Keratinocyte (primary cell): Measurements from ENCODE around the gene LSP1.
"Not testable (repeated sequence)": the region's sequence is repeated elsewhere in the genome, so short reads cannot be mapped to it uniquely, and the experiment has no call there.

Experiments used
- EZH2 ChIP-seq: IDR thresholded peaks from one replicate; pipeline ENCODE4 v1.6.1; 2012; ENCODE audit warnings: inconsistent platforms, mild to moderate bottlenecking, low read length, moderate library complexity
- TF ChIP-seq, protein P1 (sequence below), 3 experiments: IDR thresholded peaks in 1 of 3; conservative IDR thresholded peaks in 1 of 3; optimal IDR thresholded peaks in 1 of 3; 2 replicates in 2 of 3; 3 replicates in 1 of 3; pipeline versions ENCODE3 to v1.5.1; 2011; ENCODE audit warnings: low read length in 3 of 3, mild to moderate bottlenecking in 3 of 3, moderate library complexity in 2 of 3, control low read depth in 1 of 3, inconsistent platforms in 1 of 3; ENCODE audit not compliant: insufficient read depth in 2 of 3; ENCODE audit errors: extremely low read depth in 1 of 3

DNA sequence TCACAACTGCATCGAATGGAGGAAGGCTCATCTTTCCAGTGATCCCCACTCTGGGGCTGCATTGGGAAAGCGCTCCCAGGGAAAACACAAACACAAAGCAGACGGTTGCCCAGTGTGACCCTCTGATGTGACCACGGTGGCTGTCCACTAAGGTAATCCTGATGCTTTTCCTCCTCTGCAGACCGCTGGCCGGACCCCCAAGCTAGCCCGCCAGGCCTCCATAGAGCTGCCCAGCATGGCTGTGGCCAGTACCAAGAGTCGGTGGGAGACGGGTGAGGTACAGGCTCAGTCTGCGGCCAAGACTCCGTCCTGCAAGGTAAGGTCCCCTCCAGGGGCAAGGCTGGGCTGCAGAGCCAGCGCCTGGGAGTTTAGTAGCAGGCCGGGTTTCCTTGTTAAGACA lies 33.7 kb downstream of the LSP1 start:
- TF ChIP-seq, protein P1, sequence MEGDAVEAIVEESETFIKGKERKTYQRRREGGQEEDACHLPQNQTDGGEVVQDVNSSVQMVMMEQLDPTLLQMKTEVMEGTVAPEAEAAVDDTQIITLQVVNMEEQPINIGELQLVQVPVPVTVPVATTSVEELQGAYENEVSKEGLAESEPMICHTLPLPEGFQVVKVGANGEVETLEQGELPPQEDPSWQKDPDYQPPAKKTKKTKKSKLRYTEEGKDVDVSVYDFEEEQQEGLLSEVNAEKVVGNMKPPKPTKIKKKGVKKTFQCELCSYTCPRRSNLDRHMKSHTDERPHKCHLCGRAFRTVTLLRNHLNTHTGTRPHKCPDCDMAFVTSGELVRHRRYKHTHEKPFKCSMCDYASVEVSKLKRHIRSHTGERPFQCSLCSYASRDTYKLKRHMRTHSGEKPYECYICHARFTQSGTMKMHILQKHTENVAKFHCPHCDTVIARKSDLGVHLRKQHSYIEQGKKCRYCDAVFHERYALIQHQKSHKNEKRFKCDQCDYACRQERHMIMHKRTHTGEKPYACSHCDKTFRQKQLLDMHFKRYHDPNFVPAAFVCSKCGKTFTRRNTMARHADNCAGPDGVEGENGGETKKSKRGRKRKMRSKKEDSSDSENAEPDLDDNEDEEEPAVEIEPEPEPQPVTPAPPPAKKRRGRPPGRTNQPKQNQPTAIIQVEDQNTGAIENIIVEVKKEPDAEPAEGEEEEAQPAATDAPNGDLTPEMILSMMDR (optimal IDR thresholded peaks at IDR 0.05 in 1 of 3, IDR thresholded peaks at IDR 0.05 in 1 of 3, conservative IDR thresholded peaks at IDR 0.05 in 1 of 3; ENCODE audit: extremely low read depth in 1 of 3, insufficient read depth in 2 of 3, low read length in 3 of 3) = not testable (repeated sequence)
- TF ChIP-seq EZH2 = not testable (repeated sequence)
